Measurements from ENCODE around the gene RALGPS1. TPM values are rescaled to one million over a fixed set of nuclear protein-coding genes. Genes with fewer than 3 reads are reported as not detected.

Gene RALGPS1
- total RNA-seq, 1 experiment from 2014 or later = 18.6 TPM

DNA sequence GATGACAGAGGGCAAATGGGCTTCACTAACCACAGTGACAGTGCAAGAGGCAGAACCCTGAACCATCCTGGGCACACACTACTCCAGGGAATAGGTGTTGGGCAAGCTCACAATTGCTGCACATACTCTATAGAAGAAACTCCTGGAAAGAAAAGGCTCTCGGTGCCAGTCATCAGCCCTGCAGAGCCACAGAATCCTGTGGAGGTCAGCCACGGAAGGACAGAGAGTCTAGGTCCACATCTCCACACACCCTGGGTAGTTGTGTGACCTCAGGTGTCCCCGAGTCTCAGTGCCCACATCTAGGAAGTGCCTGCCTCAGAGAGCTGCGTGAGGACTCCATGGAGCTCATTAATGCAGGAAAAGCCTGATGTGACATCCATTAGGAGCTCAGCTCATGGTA is 223.9 kb downstream of the RALGPS1 start:
- Histone ChIP-seq H4K5ac (ENCODE audit: insufficient read length, low read depth, low read length) (no peak overlapping the region), H4K20me1 (ENCODE audit: control insufficient read depth, insufficient read depth, insufficient read length) (no peaks in the 10 kb centered on the region), H3K79me2 (ENCODE audit: insufficient read depth, low read length) (no peaks in the 10 kb centered on the region), H3K18ac (ENCODE audit: insufficient read length, low read depth, low read length) (no peak overlapping the region), H3K9me3 (ENCODE audit: control insufficient read depth, low read depth, low read length) (no peaks in the 10 kb centered on the region), H2AK5ac (ENCODE audit: insufficient read length, low read length) (no peak overlapping the region), H2BK15ac (ENCODE audit: low read depth, low read length) (no peak overlapping the region), H3K27ac (ENCODE audit: insufficient read length, low read depth, low read length) (no peak overlapping the region), H2BK20ac (ENCODE audit: low read depth, low read length, poor library complexity, severe bottlenecking) (no peak overlapping the region), H3K4me1 (ENCODE audit: insufficient read depth, low read length) (peaks cover 2% of the 10 kb centered on the region; the same call in 1 of the 2 replicates), H2BK12ac (ENCODE audit: insufficient read length, low read depth, low read length) (no peak overlapping the region), H3K23ac (ENCODE audit: insufficient read length, low read depth, low read length) (no peak overlapping the region), H3K27me3 (ENCODE audit: insufficient read depth, low read length) (no peaks in the 10 kb centered on the region), H2BK120ac (ENCODE audit: low read depth, low read length, poor library complexity, severe bottlenecking) (no peak overlapping the region), H3K4me2 (ENCODE audit: insufficient read depth, insufficient read length, low read length) (no peak overlapping the region), H3T11ph (ENCODE audit: low read length) (no peak overlapping the region), H3K9ac (ENCODE audit: extremely low read depth, insufficient read length, low read length) (no peak overlapping the region), H3K79me1 (ENCODE audit: insufficient read depth, low read depth, low read length, poor library complexity, severe bottlenecking) (no peaks in the 10 kb centered on the region), H4K91ac (ENCODE audit: insufficient read length, low read depth, low read length) (no peak overlapping the region), H3K4ac (ENCODE audit: low read depth, low read length) (no peak overlapping the region), H3K56ac (ENCODE audit: insufficient read length, low read depth, low read length) (no peak overlapping the region), H3K14ac (ENCODE audit: insufficient read depth, low read length) (no peak overlapping the region), H2BK5ac (ENCODE audit: insufficient read length, low read length) (no peak overlapping the region), H2AFZ (ENCODE audit: low read length) (no peak overlapping the region), H4K8ac (replicated peaks; ENCODE audit: insufficient read length, low read depth, low read length) (no peak overlapping the region), H3K23me2 (ENCODE audit: insufficient read length, low read depth, low read length, poor library complexity, severe bottlenecking) (no peaks in the 10 kb centered on the region)
- no peak overlapping the region for H3K27ac Mint-ChIP-seq
- no peaks in the 10 kb centered on the region for H3K9me3 Mint-ChIP-seq
- peaks cover 28 to 41% of the 10 kb centered on the region in 2 experiments for H3K4me1 Mint-ChIP-seq
- DNase-seq = no peak
- no peak overlapping the region for H3K4me3 Mint-ChIP-seq
- H3K27me3 Mint-ChIP-seq (ENCODE audit: low read depth) = no peaks in the 10 kb centered on the region
- H3K36me3 Mint-ChIP-seq (ENCODE audit: insufficient read depth in 1 of 3, low read depth in 3 of 3) = no peaks in the 10 kb centered on the region
- WGBS (ENCODE audit: extremely low coverage, insufficient read length, low lambda C conversion rate) = no CpG with 5 or more reads among the region's 4 CpGs
- TF ChIP-seq, protein P1, sequence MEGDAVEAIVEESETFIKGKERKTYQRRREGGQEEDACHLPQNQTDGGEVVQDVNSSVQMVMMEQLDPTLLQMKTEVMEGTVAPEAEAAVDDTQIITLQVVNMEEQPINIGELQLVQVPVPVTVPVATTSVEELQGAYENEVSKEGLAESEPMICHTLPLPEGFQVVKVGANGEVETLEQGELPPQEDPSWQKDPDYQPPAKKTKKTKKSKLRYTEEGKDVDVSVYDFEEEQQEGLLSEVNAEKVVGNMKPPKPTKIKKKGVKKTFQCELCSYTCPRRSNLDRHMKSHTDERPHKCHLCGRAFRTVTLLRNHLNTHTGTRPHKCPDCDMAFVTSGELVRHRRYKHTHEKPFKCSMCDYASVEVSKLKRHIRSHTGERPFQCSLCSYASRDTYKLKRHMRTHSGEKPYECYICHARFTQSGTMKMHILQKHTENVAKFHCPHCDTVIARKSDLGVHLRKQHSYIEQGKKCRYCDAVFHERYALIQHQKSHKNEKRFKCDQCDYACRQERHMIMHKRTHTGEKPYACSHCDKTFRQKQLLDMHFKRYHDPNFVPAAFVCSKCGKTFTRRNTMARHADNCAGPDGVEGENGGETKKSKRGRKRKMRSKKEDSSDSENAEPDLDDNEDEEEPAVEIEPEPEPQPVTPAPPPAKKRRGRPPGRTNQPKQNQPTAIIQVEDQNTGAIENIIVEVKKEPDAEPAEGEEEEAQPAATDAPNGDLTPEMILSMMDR (conservative IDR thresholded peaks at IDR 0.05) = no peak

Measured in H9 (cell line).